Ishikawa (cell line): ENCODE measurements around the gene SYDE1.

ENCODE experiments used
- CEBPB ChIP-seq: IDR thresholded peaks from 2 replicates; pipeline ENCODE4 v1.6.1; 2012
- CREB1 ChIP-seq: IDR thresholded peaks from 2 replicates; pipeline ENCODE4 v1.6.1; 2012; ENCODE audit warnings: low read depth
- EGR1 ChIP-seq: IDR thresholded peaks from 2 replicates; pipeline ENCODE4 v1.6.1; 2012
- EP300 ChIP-seq: IDR thresholded peaks from 2 replicates; pipeline ENCODE4 v1.6.1; 2012; ENCODE audit warnings: borderline replicate concordance
- FOXM1 ChIP-seq: IDR thresholded peaks from 2 replicates; pipeline ENCODE4 v1.6.1; 2012; ENCODE audit warnings: low read depth, borderline replicate concordance
- MAX ChIP-seq: IDR thresholded peaks from 2 replicates; pipeline ENCODE4 v1.6.1; 2012
- NFIC ChIP-seq: IDR thresholded peaks from 2 replicates; pipeline ENCODE4 v1.6.1; 2012
- RAD21 ChIP-seq: IDR thresholded peaks from 2 replicates; pipeline ENCODE4 v1.6.1; 2012; ENCODE audit warnings: low read depth
- REST ChIP-seq: IDR thresholded peaks from 2 replicates; pipeline ENCODE4 v1.6.1; 2012; ENCODE audit warnings: low read depth, mild to moderate bottlenecking
- TAF1 ChIP-seq: IDR thresholded peaks from 2 replicates; pipeline ENCODE4 v1.6.1; 2012; ENCODE audit warnings: low read depth, mild to moderate bottlenecking
- TCF12 ChIP-seq: IDR thresholded peaks from 2 replicates; pipeline ENCODE4 v1.6.1; 2012; ENCODE audit warnings: low read depth
- TEAD4 ChIP-seq: IDR thresholded peaks from 2 replicates; pipeline ENCODE4 v1.6.1; 2012
- USF1 ChIP-seq: IDR thresholded peaks from 2 replicates; pipeline ENCODE4 v1.6.1; 2012
- YY1 ChIP-seq: IDR thresholded peaks from 2 replicates; pipeline ENCODE4 v1.6.1; 2012; ENCODE audit warnings: low read depth
- ZBTB7A ChIP-seq: IDR thresholded peaks from 2 replicates; pipeline ENCODE4 v1.6.1; 2012; ENCODE audit warnings: low read depth

The SYDE1 gene

GRCh38 chr19:15096223-15096622 is 11.0 kb upstream of the SYDE1 start:
- TF ChIP-seq CREB1, result no peak
- TF ChIP-seq EGR1, result no peak
- TF ChIP-seq USF1, result no peak
- no peak for TF ChIP-seq TEAD4
- no peak for TF ChIP-seq CEBPB
- TF ChIP-seq NFIC, result no peak
- no peak for TF ChIP-seq MAX
- no peak for TF ChIP-seq TCF12

- TF ChIP-seq NFIC (no peak), TAF1 (no peak), CEBPB (no peak), YY1 (no peak), REST (no peak), FOXM1 (no peak), TCF12 (no peak), EGR1 (no peak), RAD21 (no peak)
These were observed 8.7 kb upstream of the SYDE1 start for GRCh38 chr19:15098460-15098859.

GRCh38 chr19:15099017-15099582 is 8.1 kb upstream of the SYDE1 start:
- TF ChIP-seq RAD21 (no peak), YY1 (no peak), NFIC (no peak), REST (no peak), CEBPB (no peak), EP300 (no peak), MAX (no peak), TEAD4 (no peak), CREB1 (no peak), FOXM1 (no peak), TCF12 (no peak), ZBTB7A (no peak), EGR1 (no peak), USF1 (no peak), TAF1 (no peak)

- TF ChIP-seq RAD21 (peak; percentile 60), NFIC (no peak)
These were observed 5.6 kb upstream of the SYDE1 start for GRCh38 chr19:15101479-15102082.

- TF ChIP-seq CREB1 (no peak), YY1 (no peak), RAD21 (no peak), EP300 (no peak), USF1 (no peak), NFIC (no peak), FOXM1 (no peak), TEAD4 (no peak), ZBTB7A (no peak), REST (no peak), TCF12 (no peak), EGR1 (no peak), CEBPB (no peak), TAF1 (no peak), MAX (no peak)
These were observed 3.2 kb upstream of the SYDE1 start for GRCh38 chr19:15104003-15104402.
